CD14-positive monocyte (primary cell): ENCODE results near the gene BPTF. TPM values are rescaled to one million over a fixed set of nuclear protein-coding genes. Genes with fewer than 3 reads are reported as not detected.
"Not testable (repeated sequence)": the region's sequence is repeated elsewhere in the genome, so short reads cannot be mapped to it uniquely, and the experiment has no call there.

Experiments
- DNase-seq, 3 donors: peaks; one replicate each; pipeline ENCODE4 v3.0.0-alpha.2; 2011 to 2022
- H2AFZ ChIP-seq: 2 replicates; pipeline ENCODE4 v1.6.0; 2012; ENCODE audit warnings: mild to moderate bottlenecking, low read depth, low read length, inconsistent platforms; ENCODE audit not compliant: insufficient read depth, poor library complexity, severe bottlenecking
- H3K27ac ChIP-seq, 2 donors: 1 replicate in 1 of 2; 2 replicates in 1 of 2; pipeline ENCODE4 v1.5.1; 2012 to 2013; ENCODE audit warnings: low read length in 2 of 2, control low read depth in 1 of 2, inconsistent platforms in 1 of 2, low read depth in 1 of 2, mild to moderate bottlenecking in 1 of 2
- H3K27me3 ChIP-seq, 2 donors: one replicate each; pipeline versions ENCODE4 v1.6.0 to v1.6.1; 2011 to 2013; ENCODE audit warnings: low read length in 2 of 2; ENCODE audit not compliant: control insufficient read depth in 2 of 2, insufficient read depth in 2 of 2
- H3K36me3 ChIP-seq, 2 donors: replicated peaks in 1 of 2; 1 replicate in 1 of 2; 2 replicates in 1 of 2; pipeline versions ENCODE4 v1.5.1 to v1.6.1; 2012 to 2013; ENCODE audit warnings: low read length in 2 of 2, control low read depth in 1 of 2, inconsistent platforms in 1 of 2, mild to moderate bottlenecking in 1 of 2; ENCODE audit not compliant: insufficient read depth in 2 of 2, control insufficient read depth in 1 of 2
- H3K4me1 ChIP-seq, 2 donors: 1 replicate in 1 of 2; 2 replicates in 1 of 2; pipeline versions ENCODE4 v1.5.1 to v1.6.1; 2012 to 2013; ENCODE audit warnings: low read length in 2 of 2, control low read depth in 1 of 2, inconsistent platforms in 1 of 2, mild to moderate bottlenecking in 1 of 2, moderate library complexity in 1 of 2; ENCODE audit not compliant: insufficient read depth in 2 of 2, control insufficient read depth in 1 of 2
- H3K4me2 ChIP-seq: replicated peaks from 2 replicates; pipeline ENCODE3; 2012; ENCODE audit warnings: low read length, moderate library complexity, mild to moderate bottlenecking; ENCODE audit not compliant: poor library complexity, severe bottlenecking; ENCODE audit errors: extremely low read depth
- H3K4me3 ChIP-seq, 3 experiments: fragments of 200-600 bp in 1 of 3; sonication (generic) in 1 of 3; replicated peaks in 1 of 3; 1 replicate in 2 of 3; 2 replicates in 1 of 3; pipeline ENCODE4 v1.5.1; 2011 to 2013; ENCODE audit warnings: low read length in 3 of 3, mild to moderate bottlenecking in 3 of 3, control low read depth in 2 of 3, low read depth in 2 of 3, inconsistent platforms in 1 of 3, moderate library complexity in 1 of 3
- H3K79me2 ChIP-seq: 2 replicates; pipeline ENCODE4 v1.6.0; 2012; ENCODE audit warnings: mild to moderate bottlenecking, control low read depth, inconsistent platforms, low read length, moderate library complexity; ENCODE audit not compliant: insufficient read depth
- H3K9ac ChIP-seq: 2 replicates; pipeline ENCODE4 v1.6.0; 2017; ENCODE audit warnings: low read length, mild to moderate bottlenecking; ENCODE audit not compliant: insufficient read depth, poor library complexity, severe bottlenecking
- H3K9me3 ChIP-seq, 2 donors: replicated peaks in 1 of 2; 1 replicate in 1 of 2; 2 replicates in 1 of 2; pipeline versions ENCODE4 v1.5.1 to v1.6.1; 2012 to 2013; ENCODE audit warnings: low read length in 2 of 2, control low read depth in 1 of 2; ENCODE audit not compliant: control insufficient read depth in 1 of 2, insufficient read depth in 1 of 2
- H4K20me1 ChIP-seq: 2 replicates; pipeline ENCODE4 v1.6.0; 2012; ENCODE audit warnings: mild to moderate bottlenecking, low read length, control low read depth, moderate library complexity; ENCODE audit not compliant: insufficient read depth
- H3K27ac Mint-ChIP-seq, 7 donors: one replicate each; pipeline ENCODE4 v1.8.0; 2020; ENCODE audit warnings: mild to moderate bottlenecking in 7 of 7, mixed read lengths in 7 of 7, moderate library complexity in 6 of 7, inconsistent platforms in 2 of 7
- H3K27me3 Mint-ChIP-seq, 3 donors: one replicate each; pipeline ENCODE4 v1.8.0; 2021 to 2022; ENCODE audit warnings: low read depth in 3 of 3, mild to moderate bottlenecking in 3 of 3, mixed read lengths in 3 of 3, moderate library complexity in 3 of 3, inconsistent platforms in 1 of 3
- H3K36me3 Mint-ChIP-seq, 2 donors: one replicate each; pipeline ENCODE4 v1.8.0; 2020; ENCODE audit warnings: mixed read lengths in 2 of 2, inconsistent platforms in 1 of 2, mild to moderate bottlenecking in 1 of 2
- H3K4me1 Mint-ChIP-seq: one replicate; pipeline ENCODE4 v1.8.0; 2020; ENCODE audit warnings: mild to moderate bottlenecking, mixed read lengths
- H3K4me3 Mint-ChIP-seq, 2 donors: one replicate each; pipeline ENCODE4 v1.8.0; 2020; ENCODE audit warnings: mild to moderate bottlenecking in 2 of 2, mixed read lengths in 2 of 2, moderate library complexity in 1 of 2
- H3K9me3 Mint-ChIP-seq, 7 donors: one replicate each; pipeline ENCODE4 v1.8.0; 2020 to 2022; ENCODE audit warnings: mixed read lengths in 7 of 7, mild to moderate bottlenecking in 6 of 7, moderate library complexity in 6 of 7, inconsistent platforms in 2 of 7
- CTCF ChIP-seq: fragments of 200-600 bp; IDR thresholded peaks from one replicate; pipeline ENCODE4 v1.8.0; 2022; ENCODE audit warnings: antibody characterized with exemption, mild to moderate bottlenecking
- WGBS: methylation state at CpG from one replicate; pipeline ENCODE4 v1.1.5; 2013; ENCODE audit warnings: missing lambda C conversion rate; ENCODE audit not compliant: insufficient coverage; 5-methylcytosine and 5-hydroxymethylcytosine counted together
- intact Hi-C, 2 donors: fragments of 100-400 bp; cut with micrococcal nuclease; formaldehyde crosslinking; loops; one replicate each; pipeline versions ENCODE4 v1.15.0 to v1.15.1; 2023
- polyA plus RNA-seq, 3 donors: library from polyadenylated mRNA; depleted of rRNA in 1 of 3; unstranded in 2 of 3; stranded (reverse) in 1 of 3; fragments of 300-500 nt in 2 of 3; fragments of >200 nt in 1 of 3; fragmentation: Illumina TruSeq in 2 of 3; gene quantifications; 1 replicate in 2 of 3; 2 replicates in 1 of 3; pipeline ENCODE4 v1.2.3, GENCODE V29; 2012 to 2021

Gene BPTF
- polyA plus RNA-seq, 3 donors, result 1.9 to 51.1 (median 4.5) TPM

- Mint-ChIP-seq H3K4me3 (no peak overlapping the region), H3K9me3 (no peaks in the 10 kb centered on the region), H3K36me3 (peaks cover 58 to 82% of the 10 kb centered on the region in 2 donors), H3K27ac (no peak overlapping the region), H3K4me1 (no peaks in the 10 kb centered on the region), H3K27me3 (no peaks in the 10 kb centered on the region)
- Histone ChIP-seq H3K4me2 (no peak overlapping the region), H2AFZ (no peak overlapping the region), H3K9me3 (no peaks in the 10 kb centered on the region), H3K79me2 (no peaks in the 10 kb centered on the region), H3K27me3 (no peaks in the 10 kb centered on the region), H3K27ac (no peak overlapping the region), H3K9ac (no peak overlapping the region), H4K20me1 (peaks cover 10% of the 10 kb centered on the region), H3K4me1 (no peaks in the 10 kb centered on the region), H3K4me3 (no peak overlapping the region), H3K36me3 (peaks cover 62 to 96% of the 10 kb centered on the region in 2 donors)
- TF ChIP-seq CTCF, result no peak
- intact Hi-C loops, result no loop called here
- WGBS, result 100% methylated on average over 2 of the region's 6 CpGs
- no peak for DNase-seq
These were observed 66.3 kb downstream of the BPTF start for GRCh38 chr17:67891481-67892119.

GRCh38 chr17:67902511-67903231, 77.4 kb downstream of the BPTF start:
- DNase-seq, result no peak
- H3K36me3 Mint-ChIP-seq, result peaks cover 71 to 92% of the 10 kb centered on the region in 2 donors
- Histone ChIP-seq H3K79me2 (no peaks in the 10 kb centered on the region), H4K20me1 (no peaks in the 10 kb centered on the region), H2AFZ (no peak overlapping the region), H3K4me2 (no peak overlapping the region), H3K4me3 (no peak overlapping the region), H3K27ac (no peak overlapping the region), H3K36me3 (peaks cover 74 to 98% of the 10 kb centered on the region in 2 donors), H3K9ac (no peak overlapping the region), H3K4me1 (no peaks in the 10 kb centered on the region), H3K9me3 (no peaks in the 10 kb centered on the region), H3K27me3 (no peaks in the 10 kb centered on the region)
- H3K27ac Mint-ChIP-seq, result peak overlapping the region in 1 of 7 donors; percentile 25
- no peak overlapping the region for H3K4me3 Mint-ChIP-seq
- intact Hi-C loops, result no loop called here
- no peak for TF ChIP-seq CTCF
- WGBS, result 80% methylated on average over 1 of the region's 12 CpGs
- no peaks in the 10 kb centered on the region for H3K4me1 Mint-ChIP-seq
- H3K27me3 Mint-ChIP-seq, result no peaks in the 10 kb centered on the region
- no peaks in the 10 kb centered on the region for H3K9me3 Mint-ChIP-seq

GRCh38 chr17:67905298-67905697, 80.0 kb downstream of the BPTF start:
- H3K4me2 ChIP-seq, H3K27me3 Mint-ChIP-seq, H3K4me3 Mint-ChIP-seq, H3K4me1 ChIP-seq, intact Hi-C loops, H3K9me3 ChIP-seq, H3K27ac ChIP-seq, H3K9ac ChIP-seq, H3K27me3 ChIP-seq, H3K27ac Mint-ChIP-seq, H3K9me3 Mint-ChIP-seq, H4K20me1 ChIP-seq, H3K79me2 ChIP-seq, H2AFZ ChIP-seq, H3K4me1 Mint-ChIP-seq, H3K4me3 ChIP-seq, DNase-seq: not testable (repeated sequence)
- no CpG with 5 or more reads among the region's 2 CpGs for WGBS
- H3K36me3 ChIP-seq, result peaks cover 64 to 98% of the 10 kb centered on the region in 2 donors
- peaks cover 72 to 97% of the 10 kb centered on the region in 2 donors for H3K36me3 Mint-ChIP-seq
